Measurements from ENCODE around the gene MFAP5.

MFAP5 gene, protein sequence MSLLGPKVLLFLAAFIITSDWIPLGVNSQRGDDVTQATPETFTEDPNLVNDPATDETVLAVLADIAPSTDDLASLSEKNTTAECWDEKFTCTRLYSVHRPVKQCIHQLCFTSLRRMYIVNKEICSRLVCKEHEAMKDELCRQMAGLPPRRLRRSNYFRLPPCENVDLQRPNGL

DNA sequence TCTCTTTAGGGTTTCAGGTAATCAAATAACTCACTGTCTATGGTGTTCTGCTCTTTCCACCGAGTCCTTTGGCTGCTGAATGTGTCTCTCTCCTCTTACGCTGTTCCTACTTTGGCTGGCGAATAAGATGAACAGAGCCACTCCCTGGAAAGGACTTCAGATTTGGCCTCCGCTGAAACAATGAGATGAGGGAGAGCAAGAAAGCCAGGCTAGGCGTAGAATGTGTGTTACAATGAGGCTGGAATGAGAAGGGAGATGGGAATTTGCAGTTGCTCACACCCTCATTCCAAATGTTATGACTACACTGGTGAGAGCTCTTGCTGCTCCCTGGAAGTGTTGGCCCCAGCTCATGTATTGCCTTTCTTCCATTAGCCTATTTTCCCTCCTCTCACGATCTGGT lies at the start of gene MFAP5:
Gene MFAP5 (minus strand): TSS at position 234 of the 400 bp plus-strand sequence. CDS start 722 bp downstream, outside the sequence.
- H3K4me1 ChIP-seq = no peaks in the 10 kb centered on the region
- in situ Hi-C loops (cut with MboI; ENCODE audit: low sequenced_read_pairs) = no loop called here
- no peak for DNase-seq (ENCODE audit: low spot score in 2 of 2)

GRCh38 chr12:8709124-8709830 lies 46.7 kb upstream of the MFAP5 start:
- Histone ChIP-seq H3K36me3 (replicated peaks) (peaks cover 4% of the 10 kb centered on the region; the same call in 1 of the 2 replicates), H3K4me3 (no peak overlapping the region), H3K4me1 (no peaks in the 10 kb centered on the region), H3K9me3 (no peaks in the 10 kb centered on the region), H3K27me3 (ENCODE audit: low read depth) (no peaks in the 10 kb centered on the region)
- in situ Hi-C loops (cut with MboI; ENCODE audit: low sequenced_read_pairs) = no loop called here
- DNase-seq (ENCODE audit: low spot score in 2 of 2) = no peak

More for the DNA sequence above, at the start of gene MFAP5:
- Histone ChIP-seq H3K9me3 (no peaks in the 10 kb centered on the region), H3K36me3 (replicated peaks) (no peaks in the 10 kb centered on the region), H3K27me3 (ENCODE audit: low read depth) (no peaks in the 10 kb centered on the region), H3K4me3 (no peak within 1 kb of the TSS)

GRCh38 chr12:8702159-8702558 lies 39.5 kb upstream of the MFAP5 start:
- Histone ChIP-seq H3K9me3 (no peaks in the 10 kb centered on the region), H3K36me3 (replicated peaks) (peaks cover 3% of the 10 kb centered on the region), H3K27me3 (ENCODE audit: low read depth) (no peaks in the 10 kb centered on the region), H3K4me1 (peaks cover 11% of the 10 kb centered on the region), H3K4me3 (no peak overlapping the region)
- no peak for DNase-seq (ENCODE audit: low spot score in 2 of 2)
- in situ Hi-C loops (cut with MboI; ENCODE audit: low sequenced_read_pairs) = no loop called here

DNA sequence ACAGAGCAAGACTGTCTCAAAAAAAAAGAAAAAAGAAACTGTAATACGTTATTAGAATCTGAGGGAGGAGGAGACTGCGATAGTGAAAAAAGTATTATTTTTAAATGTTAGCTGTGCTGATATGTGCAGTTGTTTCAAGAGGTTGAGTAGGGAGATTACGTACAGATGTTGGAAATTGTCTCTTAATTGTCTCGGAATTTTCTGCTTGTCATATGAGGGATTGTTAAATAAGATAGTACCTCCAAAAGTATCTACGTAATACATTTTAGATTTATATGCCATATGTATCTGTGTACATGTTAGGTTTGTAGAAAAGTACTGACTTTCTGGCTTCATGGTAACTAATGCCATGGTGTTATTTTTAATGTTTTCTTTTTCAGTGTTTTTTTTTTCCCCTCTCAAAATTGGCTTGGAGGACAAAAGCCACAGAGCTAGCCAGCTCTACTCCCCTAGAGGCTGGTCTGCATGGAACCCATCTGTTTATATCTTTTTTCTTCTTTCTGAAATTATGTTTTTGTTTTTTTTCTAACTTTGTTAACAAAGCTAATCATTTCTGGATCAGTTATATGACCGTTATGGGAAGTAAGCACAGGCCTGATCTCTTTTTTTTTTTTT lies 38.5 kb upstream of the MFAP5 start:
- H3K27me3 ChIP-seq (ENCODE audit: low read depth) = no peaks in the 10 kb centered on the region
- peaks cover 3% of the 10 kb centered on the region for H3K36me3 ChIP-seq (replicated peaks)
- peaks cover 11% of the 10 kb centered on the region for H3K4me1 ChIP-seq
- no peak for DNase-seq (ENCODE audit: low spot score in 2 of 2)
- no peaks in the 10 kb centered on the region for H3K9me3 ChIP-seq
- H3K4me3 ChIP-seq = no peak overlapping the region
- in situ Hi-C loops (cut with MboI; ENCODE audit: low sequenced_read_pairs) = no loop called here

- no peak overlapping the region for H3K4me3 ChIP-seq
- H3K9me3 ChIP-seq = no peaks in the 10 kb centered on the region
- H3K4me1 ChIP-seq = peaks cover 11% of the 10 kb centered on the region
- no peak for DNase-seq (ENCODE audit: low spot score in 2 of 2)
- H3K36me3 ChIP-seq (replicated peaks) = peaks cover 3% of the 10 kb centered on the region
- H3K27me3 ChIP-seq (ENCODE audit: low read depth) = no peaks in the 10 kb centered on the region
- in situ Hi-C loops (cut with MboI; ENCODE audit: low sequenced_read_pairs) = no loop called here
Measured at GRCh38 chr12:8699714-8700113, 37.1 kb upstream of the MFAP5 start.

DNA sequence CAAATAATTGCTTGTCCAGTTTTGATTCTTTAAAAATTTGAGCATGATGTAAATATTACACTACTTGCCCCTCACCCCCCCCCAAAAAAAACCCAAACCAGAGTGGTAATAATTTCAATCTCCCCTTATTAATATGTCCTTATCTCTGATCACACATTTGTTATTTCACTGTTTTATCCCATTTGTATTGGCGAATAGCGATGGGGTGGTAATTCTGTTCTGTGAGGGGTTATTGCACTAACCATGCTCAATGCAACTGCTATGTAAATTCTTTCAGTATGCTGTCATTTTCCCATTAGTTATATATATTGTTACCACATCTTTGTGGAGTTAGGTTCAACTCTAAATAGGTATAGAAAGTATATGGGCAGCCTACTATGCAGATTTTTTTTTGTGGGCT lies 36.3 kb upstream of the MFAP5 start:
- in situ Hi-C loops (cut with MboI; ENCODE audit: low sequenced_read_pairs) = no loop called here
- no peaks in the 10 kb centered on the region for H3K9me3 ChIP-seq
- no peak for DNase-seq (ENCODE audit: low spot score in 2 of 2)
- H3K27me3 ChIP-seq (ENCODE audit: low read depth) = no peaks in the 10 kb centered on the region
- H3K4me3 ChIP-seq = peak overlapping the region; percentile 89
- peaks cover 11% of the 10 kb centered on the region for H3K4me1 ChIP-seq
- H3K36me3 ChIP-seq (replicated peaks) = peaks cover 3% of the 10 kb centered on the region

DNA sequence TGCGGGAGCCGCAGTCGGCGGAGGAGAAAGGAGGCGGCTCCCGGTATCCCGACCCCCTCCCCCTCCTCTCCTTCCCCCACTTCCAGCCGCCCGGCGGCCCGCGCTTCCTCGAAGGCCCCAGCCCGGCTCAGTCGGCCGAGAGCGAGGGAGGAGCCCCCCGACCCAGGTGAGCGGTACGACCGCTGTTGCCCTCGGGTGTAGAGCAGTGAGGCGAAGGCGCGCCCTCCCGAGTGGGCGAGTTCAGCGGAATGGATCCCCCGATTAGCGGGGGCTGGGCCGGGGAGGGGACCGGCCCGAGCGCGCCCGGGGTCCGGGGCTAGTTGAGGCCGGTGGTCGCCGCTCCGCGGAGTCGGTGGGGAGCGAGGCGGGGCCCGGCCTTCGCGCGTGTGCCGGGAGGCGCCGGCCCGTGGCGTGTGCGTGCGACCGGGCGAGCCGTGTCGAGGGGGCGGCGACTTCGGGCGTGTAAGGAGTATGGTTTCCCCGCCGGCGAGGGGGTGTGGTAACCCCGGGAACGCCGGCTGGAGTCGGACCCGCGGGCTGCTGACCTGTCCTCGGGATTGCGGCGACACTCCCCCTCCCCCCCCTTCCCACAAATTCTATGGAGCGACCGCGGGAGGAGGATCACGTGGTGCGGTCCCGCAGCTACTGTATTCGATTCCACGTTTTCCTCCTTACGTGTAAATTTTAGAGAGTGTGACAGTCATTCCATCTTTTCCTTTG lies 35.7 kb upstream of the MFAP5 start:
- H3K9me3 ChIP-seq = no peaks in the 10 kb centered on the region
- peaks cover 3% of the 10 kb centered on the region for H3K36me3 ChIP-seq (replicated peaks)
- in situ Hi-C loops (cut with MboI; ENCODE audit: low sequenced_read_pairs) = no loop called here
- DNase-seq (ENCODE audit: low spot score in 2 of 2) = peak; percentile 49 to 79
- H3K4me3 ChIP-seq = peak overlapping the region; percentile 89
- no peaks in the 10 kb centered on the region for H3K27me3 ChIP-seq (ENCODE audit: low read depth)
- peaks cover 11% of the 10 kb centered on the region for H3K4me1 ChIP-seq

GRCh38 chr12:8697476-8698131 lies 35.0 kb upstream of the MFAP5 start, which contains the start of gene RIMKLB:
TSS of gene RIMKLB (plus strand) at chr12:8697991. CDS start at chr12:8713867, 15,876 bp downstream.
- DNase-seq (ENCODE audit: low spot score in 2 of 2) = peak; percentile 63 to 87
- in situ Hi-C loops (cut with MboI; ENCODE audit: low sequenced_read_pairs) = no loop called here
- Histone ChIP-seq H3K27me3 (ENCODE audit: low read depth) (no peaks in the 10 kb centered on the region), H3K36me3 (replicated peaks) (peaks cover 3% of the 10 kb centered on the region), H3K4me3 (peak within 1 kb of the TSS; percentile 89), H3K9me3 (no peaks in the 10 kb centered on the region), H3K4me1 (peaks cover 18% of the 10 kb centered on the region)

DNA sequence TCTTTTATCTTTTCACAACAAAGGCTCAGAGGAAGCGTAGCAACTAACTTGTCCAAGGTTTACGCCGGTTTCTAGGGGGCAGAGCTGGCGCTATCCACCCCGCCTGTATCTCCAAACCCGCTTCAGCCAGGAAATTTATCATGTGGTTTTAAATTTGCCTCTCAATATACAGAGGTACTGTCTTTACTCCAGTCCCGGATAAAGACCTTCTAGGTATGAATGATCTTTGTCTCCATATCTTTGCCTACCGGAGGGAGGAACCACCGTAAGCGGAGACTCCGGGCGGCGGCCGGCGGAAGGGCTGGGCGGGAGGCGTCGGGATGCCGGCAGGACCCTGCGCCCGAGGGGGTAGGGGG lies 34.5 kb upstream of the MFAP5 start:
- DNase-seq (ENCODE audit: low spot score in 2 of 2) = peak; percentile 55 to 63
- Histone ChIP-seq H3K4me3 (peak overlapping the region; percentile 89), H3K36me3 (replicated peaks) (peaks cover 3% of the 10 kb centered on the region), H3K4me1 (peaks cover 21% of the 10 kb centered on the region), H3K27me3 (ENCODE audit: low read depth) (no peaks in the 10 kb centered on the region), H3K9me3 (no peaks in the 10 kb centered on the region)
- in situ Hi-C loops (cut with MboI; ENCODE audit: low sequenced_read_pairs) = no loop called here

GRCh38 chr12:8696442-8697090 lies 33.9 kb upstream of the MFAP5 start:
- H3K4me1 ChIP-seq = peaks cover 22% of the 10 kb centered on the region
- H3K4me3 ChIP-seq = peak overlapping the region; percentile 89
- no peaks in the 10 kb centered on the region for H3K27me3 ChIP-seq (ENCODE audit: low read depth)
- H3K36me3 ChIP-seq (replicated peaks) = peaks cover 3% of the 10 kb centered on the region
- no peaks in the 10 kb centered on the region for H3K9me3 ChIP-seq
- in situ Hi-C loops (cut with MboI; ENCODE audit: low sequenced_read_pairs) = no loop called here
- DNase-seq (ENCODE audit: low spot score in 2 of 2) = no peak

- DNase-seq (ENCODE audit: low spot score in 2 of 2) = no peak
- Histone ChIP-seq H3K4me3 (no peak overlapping the region), H3K27me3 (ENCODE audit: low read depth) (no peaks in the 10 kb centered on the region), H3K9me3 (no peaks in the 10 kb centered on the region), H3K4me1 (peaks cover 17% of the 10 kb centered on the region), H3K36me3 (replicated peaks) (no peaks in the 10 kb centered on the region; the same call in 1 of the 2 replicates)
- in situ Hi-C loops (cut with MboI; ENCODE audit: low sequenced_read_pairs) = no loop called here
Measured at GRCh38 chr12:8695116-8695515, 32.5 kb upstream of the MFAP5 start.

- DNase-seq (ENCODE audit: low spot score in 2 of 2) = peak; percentile 83 to 89
- in situ Hi-C loops (cut with MboI; ENCODE audit: low sequenced_read_pairs) = no loop called here
- no peak overlapping the region for H3K4me3 ChIP-seq
- H3K4me1 ChIP-seq = peaks cover 17% of the 10 kb centered on the region
- H3K27me3 ChIP-seq (ENCODE audit: low read depth) = no peaks in the 10 kb centered on the region
- H3K36me3 ChIP-seq (replicated peaks) = no peaks in the 10 kb centered on the region
- H3K9me3 ChIP-seq = no peaks in the 10 kb centered on the region
Measured at GRCh38 chr12:8692573-8692972, 29.9 kb upstream of the MFAP5 start.

DNA sequence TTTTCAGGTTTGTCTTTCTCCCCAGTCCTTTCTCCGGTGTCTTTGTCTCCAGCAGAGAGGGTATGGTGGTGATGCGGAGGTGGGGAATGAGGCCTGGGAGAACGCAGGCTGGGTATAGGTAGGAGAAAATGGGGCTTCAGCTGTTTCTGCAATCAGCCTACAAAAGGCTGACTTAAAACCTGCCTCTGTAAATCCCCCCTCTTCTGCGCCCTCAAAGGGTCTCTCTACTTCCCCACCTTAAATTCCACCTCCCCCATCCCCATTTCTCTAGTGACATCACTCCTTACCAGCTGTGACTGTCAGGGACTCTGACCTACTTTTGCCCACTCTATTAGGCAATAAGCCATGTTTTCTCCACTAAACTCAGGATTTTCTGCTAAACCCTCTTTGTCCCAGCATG lies 27.1 kb upstream of the MFAP5 start:
- H3K36me3 ChIP-seq (replicated peaks) = no peaks in the 10 kb centered on the region
- DNase-seq (ENCODE audit: low spot score in 2 of 2) = no peak
- no peak overlapping the region for H3K4me3 ChIP-seq
- peaks cover 20% of the 10 kb centered on the region for H3K4me1 ChIP-seq
- in situ Hi-C loops (cut with MboI; ENCODE audit: low sequenced_read_pairs) = no loop called here
- H3K27me3 ChIP-seq (ENCODE audit: low read depth) = no peaks in the 10 kb centered on the region
- H3K9me3 ChIP-seq = no peaks in the 10 kb centered on the region
